GM12891 (cell line): ENCODE data around the gene AUP1. TPM values are rescaled to one million over a fixed set of nuclear protein-coding genes. Genes with fewer than 3 reads are reported as not detected.

Source experiments
- DNase-seq: peaks from one replicate; pipeline ENCODE4 v3.0.0; 2011; ENCODE audit warnings: low spot score; ENCODE audit not compliant: insufficient read length
- FAIRE-seq: peaks from 2 replicates; lab custom pipeline; 2011; peaks lifted over from hg19 to GRCh38; lab: Jason Lieb, UNC
- PAX5 ChIP-seq: IDR thresholded peaks from 2 replicates; pipeline ENCODE4 v1.6.1; 2011; ENCODE audit warnings: low read length, moderate library complexity, mild to moderate bottlenecking; ENCODE audit not compliant: insufficient read depth, severe bottlenecking
- POLR2A ChIP-seq: IDR thresholded peaks from 2 replicates; pipeline ENCODE4 v1.6.1; 2011; ENCODE audit warnings: low read depth, low read length, control low read depth
- POLR2AphosphoS5 ChIP-seq: IDR thresholded peaks from 2 replicates; pipeline ENCODE4 v1.6.1; 2011; ENCODE audit warnings: low read depth, low read length, control low read depth
- POU2F2 ChIP-seq: IDR thresholded peaks from 2 replicates; pipeline ENCODE4 v1.6.1; 2011; ENCODE audit warnings: low read depth, mild to moderate bottlenecking, control low read depth, low read length, moderate library complexity
- SPI1 ChIP-seq: IDR thresholded peaks from 2 replicates; pipeline ENCODE4 v1.6.1; 2011; ENCODE audit warnings: low read depth, low read length, control low read depth
- TAF1 ChIP-seq: IDR thresholded peaks from 2 replicates; pipeline ENCODE4 v1.6.1; 2011; ENCODE audit warnings: low read depth, low read length, control low read depth
- polyA plus RNA-seq: library from polyadenylated mRNA; unstranded; fragments of >200 nt; gene quantifications from one replicate; pipeline ENCODE4 v1.2.1, GENCODE V29; 2012; ENCODE audit warnings: low read depth, missing spikeins, inconsistent platforms; ENCODE audit not compliant: missing spikeins

AUP1 gene, protein sequence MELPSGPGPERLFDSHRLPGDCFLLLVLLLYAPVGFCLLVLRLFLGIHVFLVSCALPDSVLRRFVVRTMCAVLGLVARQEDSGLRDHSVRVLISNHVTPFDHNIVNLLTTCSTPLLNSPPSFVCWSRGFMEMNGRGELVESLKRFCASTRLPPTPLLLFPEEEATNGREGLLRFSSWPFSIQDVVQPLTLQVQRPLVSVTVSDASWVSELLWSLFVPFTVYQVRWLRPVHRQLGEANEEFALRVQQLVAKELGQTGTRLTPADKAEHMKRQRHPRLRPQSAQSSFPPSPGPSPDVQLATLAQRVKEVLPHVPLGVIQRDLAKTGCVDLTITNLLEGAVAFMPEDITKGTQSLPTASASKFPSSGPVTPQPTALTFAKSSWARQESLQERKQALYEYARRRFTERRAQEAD
- polyA plus RNA-seq = 96.8 TPM

- FAIRE-seq (peak; percentile 95), DNase-seq (peak; percentile 99)
- TF ChIP-seq POU2F2 = 0 out of 2 replicates have a peak, but pooled peaks have one; percentile 26
- peak; percentile 89; the same call in 1 of the 2 replicates for TF ChIP-seq TAF1
- peak; percentile 84 for TF ChIP-seq POLR2AphosphoS5
- no peak; the same call in 1 of the 2 replicates for TF ChIP-seq POLR2A
- no peak for TF ChIP-seq SPI1
- TF ChIP-seq PAX5 = no peak
Observed at GRCh38 chr2:74529357-74530238, at the start of gene AUP1, which contains the start of gene HTRA2. AUP1 (minus strand) TSS chr2:74529706; CDS start chr2:74529629, 77 bp downstream. HTRA2 (plus strand) TSS chr2:74529933; CDS start chr2:74530007, 74 bp downstream.

- DNase-seq (no peak), FAIRE-seq (peak; percentile 56)
- TF ChIP-seq POLR2AphosphoS5 (no peak), POLR2A (no peak), POU2F2 (no peak), TAF1 (no peak), PAX5 (no peak), SPI1 (no peak)
Observed at GRCh38 chr2:74578408-74578807, 48.9 kb upstream of the AUP1 start.

DNA sequence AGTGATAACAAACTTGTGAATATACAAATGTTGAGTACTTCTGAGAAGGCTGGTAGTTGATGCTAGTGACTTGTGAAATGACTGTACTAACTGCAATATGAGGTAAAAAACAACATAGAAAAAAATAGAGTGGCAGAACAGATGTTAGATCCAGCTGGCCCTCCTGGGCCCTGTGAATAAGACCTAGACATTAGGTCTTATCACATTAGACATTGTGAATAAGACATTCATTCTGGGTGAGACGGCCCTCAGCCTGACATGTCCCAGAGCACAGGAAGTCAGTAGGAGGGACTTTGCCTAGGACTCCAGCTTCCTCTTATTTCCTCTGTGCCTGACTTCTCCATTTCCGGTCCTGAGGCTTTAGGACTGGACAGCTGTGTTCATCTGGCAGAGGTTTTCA is 47.9 kb upstream of the AUP1 start:
- FAIRE-seq (peak; percentile 47), DNase-seq (no peak)
- peak; percentile 60 for TF ChIP-seq SPI1
- TF ChIP-seq POU2F2 = no peak
- no peak for TF ChIP-seq POLR2A
- TF ChIP-seq POLR2AphosphoS5 = no peak

- TF ChIP-seq POLR2A (no peak), PAX5 (no peak), POU2F2 (no peak), TAF1 (no peak), SPI1 (peak; percentile 68), POLR2AphosphoS5 (no peak)
- no peak for DNase-seq
- FAIRE-seq = no peak
Observed at GRCh38 chr2:74576863-74577229, 47.3 kb upstream of the AUP1 start.

GRCh38 chr2:74576211-74576862 is 46.8 kb upstream of the AUP1 start:
- TF ChIP-seq TAF1 = no peak
- no peak for TF ChIP-seq POLR2A
- TF ChIP-seq POLR2AphosphoS5 = no peak
- TF ChIP-seq SPI1 = no peak
- TF ChIP-seq POU2F2 = no peak
- no peak for TF ChIP-seq PAX5
- DNase-seq (no peak), FAIRE-seq (no peak)

DNA sequence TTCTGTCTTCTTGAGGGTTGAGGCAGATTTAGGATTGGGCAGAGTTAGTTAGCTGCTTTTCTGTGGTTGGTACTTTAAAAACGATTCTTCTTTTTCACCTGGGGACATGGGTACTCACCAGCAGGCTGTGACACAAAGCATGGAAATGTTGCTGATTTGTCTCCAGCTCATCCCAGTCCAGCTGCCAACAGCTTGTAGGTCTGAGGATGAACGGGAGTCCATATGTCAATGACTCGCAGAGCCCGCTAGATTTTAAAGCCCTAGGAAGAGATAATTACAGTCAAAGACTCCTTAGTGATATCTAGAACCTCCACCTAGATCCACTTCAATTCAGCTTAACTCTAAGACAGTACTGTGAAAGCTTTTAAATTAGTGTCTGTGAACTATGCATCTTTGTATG is 45.8 kb upstream of the AUP1 start:
- TF ChIP-seq POU2F2 (no peak), POLR2A (no peak), POLR2AphosphoS5 (no peak), SPI1 (no peak), PAX5 (no peak), TAF1 (no peak)
- no peak for DNase-seq
- no peak for FAIRE-seq

GRCh38 chr2:74573747-74574562 is 44.4 kb upstream of the AUP1 start:
- DNase-seq (no peak), FAIRE-seq (peak; percentile 76)
- no peak for TF ChIP-seq POLR2AphosphoS5
- peak; percentile 75 for TF ChIP-seq SPI1

- TF ChIP-seq PAX5 (no peak), POLR2A (no peak), SPI1 (no peak), POU2F2 (no peak)
- no peak for DNase-seq
- FAIRE-seq = peak; percentile 65
Observed at GRCh38 chr2:74572178-74572925, 42.8 kb upstream of the AUP1 start.
